Measurements from ENCODE around the gene MYOZ2.
"Not testable (repeated sequence)": the region's sequence is repeated elsewhere in the genome, so short reads cannot be mapped to it uniquely, and the experiment has no call there.

MYOZ2 gene

GRCh38 chr4:119149110-119149509, 13.5 kb downstream of the MYOZ2 start:
- no peaks in the 10 kb centered on the region for H3K9me3 ChIP-seq (ENCODE audit: control insufficient read depth, insufficient read depth, low read length)
- no CpG with 5 or more reads among the region's 7 CpGs for WGBS (ENCODE audit: insufficient coverage, insufficient read length)
- no peak overlapping the region for H3K27ac ChIP-seq (ENCODE audit: low read length)
- no peak for DNase-seq (ENCODE audit: low read depth, low spot score)
- H3K36me3 ChIP-seq (ENCODE audit: control insufficient read depth, insufficient read depth, low read length), result no peaks in the 10 kb centered on the region
- H3K4me1 ChIP-seq (ENCODE audit: control insufficient read depth, insufficient read depth, low read length), result no peaks in the 10 kb centered on the region
- H3K27me3 ChIP-seq (ENCODE audit: control insufficient read depth, insufficient read depth, low read length), result no peaks in the 10 kb centered on the region
- no peak overlapping the region for H3K4me3 ChIP-seq (ENCODE audit: low read length)

GRCh38 chr4:119151161-119151560, 15.5 kb downstream of the MYOZ2 start:
- Histone ChIP-seq H3K9me3 (ENCODE audit: control insufficient read depth, insufficient read depth, low read length) (no peaks in the 10 kb centered on the region), H3K4me3 (ENCODE audit: low read length) (no peak overlapping the region), H3K27ac (ENCODE audit: low read length) (no peak overlapping the region), H3K4me1 (ENCODE audit: control insufficient read depth, insufficient read depth, low read length) (no peaks in the 10 kb centered on the region), H3K27me3 (ENCODE audit: control insufficient read depth, insufficient read depth, low read length) (no peaks in the 10 kb centered on the region), H3K36me3 (ENCODE audit: control insufficient read depth, insufficient read depth, low read length) (no peaks in the 10 kb centered on the region)
- no peak for DNase-seq (ENCODE audit: low read depth, low spot score)
- no CpG with 5 or more reads among the region's 2 CpGs for WGBS (ENCODE audit: insufficient coverage, insufficient read length)

DNA sequence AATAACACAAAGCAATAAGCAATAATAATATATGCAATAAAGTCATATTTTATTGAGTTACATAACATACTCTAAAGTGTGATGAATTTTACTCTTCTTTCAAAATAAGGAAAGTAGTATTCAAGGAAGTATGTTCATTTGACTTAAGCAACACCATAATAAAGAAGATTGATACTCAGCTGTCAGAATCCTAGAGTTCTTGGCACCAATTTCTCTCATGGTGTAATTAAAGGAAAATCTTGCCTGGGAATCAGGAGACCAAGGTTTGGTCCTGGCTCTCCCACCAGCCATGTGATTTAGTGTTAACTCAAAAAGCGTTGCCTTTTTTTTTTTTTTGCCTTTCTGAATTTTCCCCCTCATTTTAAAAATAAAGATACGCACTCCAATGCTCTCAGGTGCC, 17.1 kb downstream of the MYOZ2 start:
- Histone ChIP-seq H3K36me3 (ENCODE audit: control insufficient read depth, insufficient read depth, low read length) (no peaks in the 10 kb centered on the region), H3K9me3 (ENCODE audit: control insufficient read depth, insufficient read depth, low read length) (no peaks in the 10 kb centered on the region), H3K4me3 (ENCODE audit: low read length) (no peak overlapping the region), H3K4me1 (ENCODE audit: control insufficient read depth, insufficient read depth, low read length) (no peaks in the 10 kb centered on the region), H3K27me3 (ENCODE audit: control insufficient read depth, insufficient read depth, low read length) (no peaks in the 10 kb centered on the region), H3K27ac (ENCODE audit: low read length) (no peak overlapping the region)
- DNase-seq (ENCODE audit: low read depth, low spot score), result no peak
- WGBS (ENCODE audit: insufficient coverage, insufficient read length), result no CpG with 5 or more reads among the region's 2 CpGs

DNA sequence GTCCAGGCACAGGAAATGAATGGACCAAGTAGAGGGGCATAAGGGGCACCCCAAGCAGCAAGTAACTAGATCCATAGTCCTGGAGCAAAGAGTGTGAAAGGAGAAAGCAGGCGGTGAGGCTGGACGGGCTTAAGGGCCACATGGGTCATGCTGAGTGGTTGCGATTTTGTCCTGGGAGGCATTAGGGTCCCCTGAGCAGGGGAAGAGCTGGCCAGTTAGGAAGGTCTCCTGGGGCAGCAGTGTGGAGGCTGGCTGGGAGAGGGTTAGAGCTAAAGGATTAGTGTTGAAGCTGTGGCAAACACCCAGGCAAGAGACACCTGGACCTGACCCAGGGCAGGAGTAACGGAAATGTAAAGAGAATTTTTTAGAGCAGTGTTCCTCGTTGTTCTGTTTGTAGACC, 26.5 kb downstream of the MYOZ2 start:
- no peak for DNase-seq (ENCODE audit: low read depth, low spot score)
- Histone ChIP-seq H3K36me3 (ENCODE audit: control insufficient read depth, insufficient read depth, low read length) (no peaks in the 10 kb centered on the region), H3K27ac (ENCODE audit: low read length) (no peak overlapping the region), H3K4me1 (ENCODE audit: control insufficient read depth, insufficient read depth, low read length) (no peaks in the 10 kb centered on the region), H3K9me3 (ENCODE audit: control insufficient read depth, insufficient read depth, low read length) (no peaks in the 10 kb centered on the region), H3K27me3 (ENCODE audit: control insufficient read depth, insufficient read depth, low read length) (no peaks in the 10 kb centered on the region), H3K4me3 (ENCODE audit: low read length) (no peak overlapping the region)
- no CpG with 5 or more reads among the region's 5 CpGs for WGBS (ENCODE audit: insufficient coverage, insufficient read length)

DNA sequence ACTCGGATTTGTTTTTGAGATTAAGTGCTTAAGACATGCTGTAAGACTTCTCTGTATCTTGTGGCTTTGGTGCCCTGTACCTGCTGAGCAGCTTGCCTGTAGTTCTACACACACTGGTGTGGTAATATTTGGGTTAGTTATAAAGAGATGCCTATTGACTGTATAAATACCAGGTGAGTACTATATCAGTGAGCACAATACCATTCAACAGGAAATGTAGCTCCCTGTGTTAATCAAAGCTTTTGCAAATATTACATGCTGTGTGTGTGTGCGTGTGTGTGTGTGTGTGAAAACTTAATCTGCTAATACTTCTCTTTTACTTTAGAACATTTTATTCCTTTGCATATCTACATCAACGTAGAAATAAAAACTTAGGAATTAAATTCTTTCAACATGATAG, 30.1 kb downstream of the MYOZ2 start:
- WGBS (ENCODE audit: insufficient coverage, insufficient read length), result no CpG with 5 or more reads among the region's 3 CpGs
- Histone ChIP-seq H3K27me3 (ENCODE audit: control insufficient read depth, insufficient read depth, low read length) (no peaks in the 10 kb centered on the region), H3K36me3 (ENCODE audit: control insufficient read depth, insufficient read depth, low read length) (no peaks in the 10 kb centered on the region), H3K4me3 (ENCODE audit: low read length) (no peak overlapping the region), H3K4me1 (ENCODE audit: control insufficient read depth, insufficient read depth, low read length) (no peaks in the 10 kb centered on the region), H3K9me3 (ENCODE audit: control insufficient read depth, insufficient read depth, low read length) (no peaks in the 10 kb centered on the region), H3K27ac (ENCODE audit: low read length) (no peak overlapping the region)
- DNase-seq (ENCODE audit: low read depth, low spot score), result no peak

GRCh38 chr4:119170195-119170594, 34.6 kb downstream of the MYOZ2 start:
- Histone ChIP-seq H3K27me3 (ENCODE audit: control insufficient read depth, insufficient read depth, low read length) (no peaks in the 10 kb centered on the region), H3K36me3 (ENCODE audit: control insufficient read depth, insufficient read depth, low read length) (no peaks in the 10 kb centered on the region), H3K9me3 (ENCODE audit: control insufficient read depth, insufficient read depth, low read length) (no peaks in the 10 kb centered on the region), H3K4me1 (ENCODE audit: control insufficient read depth, insufficient read depth, low read length) (no peaks in the 10 kb centered on the region), H3K27ac (ENCODE audit: low read length) (no peak overlapping the region), H3K4me3 (ENCODE audit: low read length) (no peak overlapping the region)
- DNase-seq (ENCODE audit: low read depth, low spot score), result no peak

GRCh38 chr4:119172223-119172622, 36.6 kb downstream of the MYOZ2 start:
- no peak overlapping the region for H3K4me3 ChIP-seq (ENCODE audit: low read length)
- H3K4me1 ChIP-seq (ENCODE audit: control insufficient read depth, insufficient read depth, low read length), result no peaks in the 10 kb centered on the region
- H3K27ac ChIP-seq (ENCODE audit: low read length), result no peak overlapping the region
- no CpG with 5 or more reads among the region's 7 CpGs for WGBS (ENCODE audit: insufficient coverage, insufficient read length)
- no peaks in the 10 kb centered on the region for H3K27me3 ChIP-seq (ENCODE audit: control insufficient read depth, insufficient read depth, low read length)
- H3K36me3 ChIP-seq (ENCODE audit: control insufficient read depth, insufficient read depth, low read length), result no peaks in the 10 kb centered on the region
- no peak for DNase-seq (ENCODE audit: low read depth, low spot score)
- no peaks in the 10 kb centered on the region for H3K9me3 ChIP-seq (ENCODE audit: control insufficient read depth, insufficient read depth, low read length)

DNA sequence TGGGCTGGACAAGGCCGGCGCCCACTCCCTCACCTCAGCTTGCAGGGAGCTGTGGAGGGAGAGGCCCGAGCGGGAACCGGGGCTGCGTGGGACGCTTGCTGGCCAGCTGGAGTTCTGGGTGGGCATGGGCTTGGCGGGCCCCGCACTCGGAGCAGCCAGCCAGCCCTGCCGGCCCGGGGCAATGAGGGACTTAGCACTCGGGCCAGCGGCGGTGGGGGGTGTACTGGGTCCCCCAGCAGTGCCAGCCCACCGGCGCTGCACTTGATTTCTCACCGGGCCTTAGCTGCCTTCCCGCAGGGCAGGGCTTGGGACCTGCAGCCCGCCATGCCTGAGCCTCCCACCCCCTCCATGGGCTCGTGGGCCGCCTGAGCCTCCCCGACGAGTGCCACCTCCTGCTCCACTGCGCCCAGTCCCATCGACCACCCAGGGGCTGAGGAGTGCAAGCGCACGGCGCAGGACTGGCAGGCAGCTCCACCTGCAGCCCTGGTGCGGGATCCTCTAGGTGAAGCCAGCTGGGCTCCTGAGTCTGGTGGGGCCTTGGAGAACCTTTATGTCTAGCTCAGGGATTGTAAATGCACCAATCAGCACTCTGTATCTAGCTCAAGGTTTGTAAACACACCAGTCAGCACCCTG, 38.2 kb downstream of the MYOZ2 start:
- not testable (repeated sequence) for H3K4me1 ChIP-seq (ENCODE audit: control insufficient read depth, insufficient read depth, low read length); H3K9me3 ChIP-seq (ENCODE audit: control insufficient read depth, insufficient read depth, low read length); H3K4me3 ChIP-seq (ENCODE audit: low read length); H3K36me3 ChIP-seq (ENCODE audit: control insufficient read depth, insufficient read depth, low read length); H3K27ac ChIP-seq (ENCODE audit: low read length); H3K27me3 ChIP-seq (ENCODE audit: control insufficient read depth, insufficient read depth, low read length); DNase-seq (ENCODE audit: low read depth, low spot score)
- no CpG with 5 or more reads among the region's 30 CpGs for whole genome bisulfite sequencing (ENCODE audit: insufficient coverage, insufficient read length)

DNA sequence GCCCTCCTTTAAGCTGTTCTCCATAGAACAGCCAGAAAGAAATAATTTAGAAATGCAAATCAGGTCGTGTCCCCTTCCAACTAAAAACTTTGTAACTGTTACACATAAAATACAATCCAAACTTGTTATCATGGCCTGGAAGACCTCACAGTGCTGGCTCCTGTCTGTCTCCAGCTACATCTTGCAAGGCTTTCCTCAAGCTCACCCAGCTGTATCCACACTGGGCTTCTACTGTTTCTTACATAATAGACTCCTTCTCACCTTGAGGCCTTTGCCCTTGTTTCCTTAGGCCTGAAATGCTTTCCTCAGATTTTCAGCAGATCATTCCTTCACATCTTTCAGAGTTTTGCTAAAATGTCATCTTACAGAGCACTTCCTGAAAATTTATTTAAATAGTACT, 43.4 kb downstream of the MYOZ2 start:
- no peak overlapping the region for H3K27ac ChIP-seq (ENCODE audit: low read length)
- H3K27me3 ChIP-seq (ENCODE audit: control insufficient read depth, insufficient read depth, low read length), result no peaks in the 10 kb centered on the region
- H3K4me3 ChIP-seq (ENCODE audit: low read length), result no peak overlapping the region
- no peaks in the 10 kb centered on the region for H3K36me3 ChIP-seq (ENCODE audit: control insufficient read depth, insufficient read depth, low read length)
- no peaks in the 10 kb centered on the region; the same call in 1 of the 2 replicates for H3K4me1 ChIP-seq (ENCODE audit: control insufficient read depth, insufficient read depth, low read length)
- DNase-seq (ENCODE audit: low read depth, low spot score), result no peak
- WGBS (ENCODE audit: insufficient coverage, insufficient read length), result no CpG with 5 or more reads among the region's 1 CpG
- H3K9me3 ChIP-seq (ENCODE audit: control insufficient read depth, insufficient read depth, low read length), result no peaks in the 10 kb centered on the region

GRCh38 chr4:119184128-119184527, 48.5 kb downstream of the MYOZ2 start:
- WGBS (ENCODE audit: insufficient coverage, insufficient read length), result no CpG with 5 or more reads among the region's 2 CpGs
- H3K4me1 ChIP-seq (ENCODE audit: control insufficient read depth, insufficient read depth, low read length), result no peaks in the 10 kb centered on the region; the same call in 1 of the 2 replicates
- H3K27ac ChIP-seq (ENCODE audit: low read length), result no peak overlapping the region
- no peaks in the 10 kb centered on the region for H3K9me3 ChIP-seq (ENCODE audit: control insufficient read depth, insufficient read depth, low read length)
- no peak for DNase-seq (ENCODE audit: low read depth, low spot score)
- H3K4me3 ChIP-seq (ENCODE audit: low read length), result no peak overlapping the region
- H3K36me3 ChIP-seq (ENCODE audit: control insufficient read depth, insufficient read depth, low read length), result no peaks in the 10 kb centered on the region
- H3K27me3 ChIP-seq (ENCODE audit: control insufficient read depth, insufficient read depth, low read length), result no peaks in the 10 kb centered on the region

DNA sequence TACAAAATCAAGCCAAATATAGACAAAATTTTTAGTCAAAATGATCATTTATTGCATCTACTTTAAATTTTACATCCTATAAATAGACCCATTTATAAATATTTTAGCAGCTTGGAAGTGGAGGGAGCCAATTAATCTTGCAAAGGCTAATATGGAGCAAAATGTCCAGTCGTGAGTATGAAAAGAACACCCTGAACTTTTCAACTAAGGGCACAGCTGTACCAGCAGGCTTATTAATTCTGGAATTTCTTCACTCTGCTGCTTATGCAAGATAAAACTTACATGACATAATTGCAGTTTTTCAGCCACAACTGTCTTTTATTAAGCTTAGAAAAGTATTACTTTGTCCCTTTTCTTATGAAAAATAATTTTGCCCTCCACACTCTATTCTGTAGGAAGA, 54.0 kb downstream of the MYOZ2 start:
- no peaks in the 10 kb centered on the region for H3K36me3 ChIP-seq (ENCODE audit: control insufficient read depth, insufficient read depth, low read length)
- no peak for DNase-seq (ENCODE audit: low read depth, low spot score)
- no peaks in the 10 kb centered on the region for H3K9me3 ChIP-seq (ENCODE audit: control insufficient read depth, insufficient read depth, low read length)
- no peak overlapping the region for H3K27ac ChIP-seq (ENCODE audit: low read length)
- no peaks in the 10 kb centered on the region for H3K4me1 ChIP-seq (ENCODE audit: control insufficient read depth, insufficient read depth, low read length)
- WGBS (ENCODE audit: insufficient coverage, insufficient read length), result no CpG with 5 or more reads among the region's 1 CpG
- no peak overlapping the region for H3K4me3 ChIP-seq (ENCODE audit: low read length)
- H3K27me3 ChIP-seq (ENCODE audit: control insufficient read depth, insufficient read depth, low read length), result no peaks in the 10 kb centered on the region
